Dedifferentiated amniotic fluid mesenchymal stem cell (primary cell): ENCODE results near the gene CEP63.

Experiments used
- DNase-seq: peaks from one replicate; pipeline ENCODE4 v3.0.0-alpha.2; 2016; ENCODE audit errors: extremely low spot score

The CEP63 gene

DNA sequence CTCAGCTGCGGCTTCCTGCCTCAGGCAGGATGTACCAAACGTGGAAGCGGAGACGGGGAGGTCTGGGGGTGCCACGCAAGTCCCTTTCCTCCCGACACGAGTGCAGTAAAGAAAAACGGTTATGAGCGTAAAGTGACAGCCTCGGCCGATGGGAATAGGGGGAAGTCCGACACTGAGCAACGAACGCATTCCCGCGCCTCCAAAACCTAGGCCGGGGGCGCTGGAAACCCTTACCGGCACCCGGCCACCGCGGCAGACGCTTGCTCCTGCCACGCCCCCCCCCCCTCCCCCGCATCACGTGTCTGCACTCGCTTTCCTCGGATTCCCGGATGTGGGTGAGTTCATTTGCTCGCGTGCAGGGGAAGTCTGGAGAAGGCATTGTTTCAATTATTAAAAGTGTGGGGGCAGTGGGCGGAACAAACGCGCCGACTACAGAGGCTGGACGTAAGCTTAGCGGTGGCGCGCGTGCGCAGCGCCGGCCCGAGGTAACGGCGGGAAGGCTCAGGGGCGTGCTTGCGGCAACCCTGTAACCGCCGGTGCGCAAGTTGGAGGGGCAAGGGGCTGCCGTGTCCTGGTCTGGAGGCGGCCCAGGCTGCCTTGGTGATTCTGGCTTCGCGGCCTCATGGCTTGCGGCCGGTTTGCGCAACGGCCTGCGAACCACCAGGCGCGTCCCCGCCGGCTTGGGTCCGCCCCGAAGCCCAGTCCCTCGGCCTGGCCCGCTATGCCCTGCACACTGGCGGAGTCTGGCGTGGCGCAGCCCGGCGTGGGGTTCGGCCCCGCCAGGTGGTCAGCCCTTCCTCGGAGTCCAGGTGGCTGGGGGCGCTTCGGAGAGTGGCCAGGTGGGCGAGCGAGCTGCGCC is at the start of gene CEP63, which contains the start of gene ANAPC13:
TSS of gene CEP63 (plus strand) at position 340 of the 859 bp plus-strand sequence. CDS start 9,264 bp downstream, outside the sequence.
TSS of gene ANAPC13 (minus strand) at position 268 of the 859 bp plus-strand sequence. CDS start 3,081 bp downstream, outside the sequence.
- peak; percentile 97 for DNase-seq

DNA sequence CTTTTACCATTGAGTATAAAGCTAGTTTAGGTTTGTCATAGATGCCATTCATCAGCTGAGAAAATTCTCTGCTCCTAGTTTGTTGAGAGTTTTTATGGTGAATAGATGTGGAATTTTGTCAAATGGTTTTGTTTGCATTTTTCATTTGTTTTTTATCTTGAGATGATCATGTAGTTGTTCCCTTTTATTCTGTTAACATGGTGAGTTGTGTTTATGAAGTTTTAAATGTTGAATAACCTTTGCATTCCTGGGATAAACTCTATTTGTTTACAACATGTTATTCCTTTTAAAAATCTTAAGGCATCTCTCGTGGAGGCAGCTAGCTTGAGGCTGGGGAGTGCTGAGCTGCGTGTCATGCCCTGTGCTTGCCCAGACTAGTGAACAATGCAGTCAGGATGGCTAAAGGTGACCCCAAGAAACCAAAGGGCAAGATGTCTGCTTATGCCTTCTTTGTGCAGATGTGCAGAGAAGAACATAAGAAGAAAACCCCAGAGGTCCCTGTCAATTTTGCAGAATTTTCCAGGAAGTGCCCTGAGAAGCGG is 48.6 kb upstream of the CEP63 start:
- no peak for DNase-seq

DNA sequence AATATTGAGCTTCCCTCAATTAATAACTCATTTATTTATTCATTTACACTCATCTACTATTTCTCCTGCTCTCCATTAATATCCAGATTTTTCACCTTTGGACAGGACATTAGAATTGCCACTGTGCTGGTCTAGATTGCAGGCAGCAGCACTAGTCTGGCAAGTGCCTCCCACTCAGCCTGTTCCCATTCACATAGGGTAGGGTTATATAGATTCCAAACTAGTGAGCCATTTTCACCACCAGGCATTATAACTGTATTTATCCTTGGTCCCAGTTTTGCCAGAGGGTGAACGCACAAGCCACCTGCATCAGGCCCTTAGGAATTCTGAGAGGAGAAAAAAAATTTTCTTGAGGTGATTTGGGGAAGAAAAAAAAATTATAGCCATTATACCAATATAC is 44.5 kb upstream of the CEP63 start:
- no peak for DNase-seq

DNA sequence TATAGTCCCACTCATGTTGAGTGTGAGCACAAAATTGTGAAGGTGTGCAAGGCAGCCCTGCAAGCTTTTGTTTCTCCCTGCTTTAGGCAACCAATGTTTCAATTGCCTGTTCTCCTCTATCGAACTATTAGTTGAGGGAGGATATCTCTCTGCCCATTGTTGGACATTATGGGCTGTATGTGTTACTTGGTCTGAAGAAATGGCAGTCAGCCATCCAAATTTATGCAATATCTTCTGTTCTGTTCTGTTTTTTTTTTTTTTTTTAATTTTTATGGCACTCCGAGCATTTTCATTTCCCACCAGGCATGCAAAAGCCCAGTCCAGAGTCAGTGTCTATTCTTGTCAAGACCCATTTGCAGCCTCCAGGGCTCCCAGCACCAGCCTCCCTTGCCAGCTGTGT is 44.0 kb upstream of the CEP63 start:
- DNase-seq = no peak

DNA sequence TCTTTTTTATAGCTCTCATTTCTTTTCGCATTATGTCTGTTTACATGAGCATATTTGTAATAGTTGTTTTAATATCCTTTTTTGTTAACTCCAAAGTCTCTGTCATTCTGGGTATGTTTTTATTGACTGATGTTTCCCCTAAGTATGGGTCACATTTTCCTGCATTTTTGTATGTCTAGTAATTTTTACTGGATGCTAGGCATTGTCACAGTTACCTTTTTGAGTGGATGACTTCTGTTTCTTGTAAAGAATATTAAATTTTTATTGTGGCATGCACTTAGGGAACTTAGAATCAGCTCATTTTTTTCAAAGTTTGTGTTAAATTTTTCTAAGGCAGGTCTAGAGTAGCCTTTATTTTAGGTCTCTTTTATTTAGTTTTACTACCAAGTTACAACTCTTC is 40.8 kb upstream of the CEP63 start:
- no peak for DNase-seq

DNA sequence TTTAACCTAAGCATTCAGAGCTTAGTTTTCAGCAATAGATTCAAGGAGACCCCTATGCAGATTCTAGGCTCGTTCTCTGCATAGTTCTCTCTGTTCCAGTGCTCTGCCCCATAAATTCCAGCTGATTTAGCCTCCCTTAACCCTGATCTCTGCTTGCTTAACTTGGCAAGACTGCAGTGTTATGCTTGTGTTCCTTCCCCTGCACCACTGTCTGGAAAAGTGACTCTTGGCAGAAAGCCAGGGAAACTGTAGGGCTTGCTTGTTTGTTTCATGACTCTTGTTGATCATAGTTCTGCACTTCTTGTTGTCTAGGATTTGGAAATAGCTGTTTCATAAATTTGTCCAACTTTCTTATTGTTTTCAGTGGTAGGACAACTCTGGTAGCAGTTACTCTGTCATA is 40.2 kb upstream of the CEP63 start:
- no peak for DNase-seq

DNA sequence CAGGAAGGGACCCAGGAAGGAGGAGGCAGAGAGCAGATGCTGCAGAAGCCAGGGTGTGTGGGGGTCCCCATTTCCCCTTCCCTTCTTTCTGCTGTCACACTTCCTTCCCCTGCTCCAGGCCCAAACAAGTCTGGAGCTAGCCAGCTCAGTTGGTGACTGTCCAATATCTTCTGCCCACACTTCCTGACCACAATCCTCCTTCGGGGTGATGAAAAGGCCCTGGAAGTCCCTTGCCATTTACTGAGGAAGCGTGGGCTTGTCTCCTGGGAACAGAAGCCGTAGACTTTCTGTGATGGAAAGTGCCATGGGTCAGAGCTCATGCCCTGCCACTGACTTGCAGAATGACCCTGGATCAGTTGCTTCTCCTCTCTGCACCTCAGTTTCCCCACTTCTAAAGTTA is 39.1 kb upstream of the CEP63 start:
- no peak for DNase-seq

DNA sequence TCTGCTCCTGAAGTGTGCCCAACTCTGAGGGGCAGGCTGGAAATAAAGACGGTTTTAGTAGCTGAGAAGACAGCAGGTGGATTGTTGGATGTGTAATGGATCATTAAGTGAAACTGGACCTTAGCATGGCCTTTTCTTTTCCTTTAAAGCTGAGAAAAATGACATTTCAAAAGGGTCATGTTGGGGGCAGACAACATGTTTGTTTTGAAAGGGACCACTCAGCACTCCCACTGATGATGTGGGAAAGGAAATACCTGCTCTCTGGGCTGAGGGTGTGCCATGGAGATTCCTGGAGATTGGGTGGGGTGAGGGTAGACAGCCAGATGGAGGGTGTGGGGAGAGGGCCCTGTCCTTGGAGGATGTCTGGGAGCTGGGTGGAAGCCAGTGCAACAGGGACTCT is 38.5 kb upstream of the CEP63 start:
- DNase-seq = no peak

DNA sequence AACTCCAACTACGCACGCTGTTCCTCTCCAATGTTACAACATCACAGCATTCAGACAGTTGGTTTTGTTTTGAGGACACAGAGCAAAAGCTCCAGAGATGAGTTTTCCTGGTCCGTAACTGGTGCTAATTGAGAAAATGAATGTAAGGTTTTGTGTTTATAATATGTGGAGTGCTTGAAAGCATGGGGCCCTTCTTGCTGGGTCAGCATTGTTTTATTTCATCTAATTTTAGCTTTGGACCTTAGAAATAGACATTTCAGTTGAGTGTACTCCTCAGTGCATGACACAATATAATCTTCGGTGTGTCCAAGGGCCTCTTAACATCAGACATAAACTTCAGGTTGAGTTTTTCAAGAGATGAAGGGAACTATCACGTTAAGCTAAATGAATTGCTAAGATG is 37.2 kb upstream of the CEP63 start:
- no peak for DNase-seq

DNA sequence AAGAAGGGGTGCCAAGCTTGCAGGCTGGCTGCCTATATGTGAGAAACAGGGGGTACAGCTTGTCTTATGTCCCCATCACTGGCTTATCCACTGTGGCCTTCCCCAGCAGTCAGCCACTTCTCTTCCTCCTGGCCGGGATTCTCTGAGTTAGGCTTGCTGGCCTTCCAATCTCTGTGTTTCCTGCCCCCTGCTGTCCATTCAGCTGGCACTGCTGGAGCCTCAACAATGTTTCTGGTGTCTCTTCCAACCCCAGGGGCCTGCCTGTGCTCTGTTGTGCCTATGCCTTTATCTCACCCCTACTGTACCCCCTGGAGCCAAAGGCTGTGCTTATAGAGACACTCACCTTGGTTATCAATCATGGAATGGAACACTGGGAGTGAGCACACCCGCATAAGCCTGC is 36.6 kb upstream of the CEP63 start:
- DNase-seq = no peak

DNA sequence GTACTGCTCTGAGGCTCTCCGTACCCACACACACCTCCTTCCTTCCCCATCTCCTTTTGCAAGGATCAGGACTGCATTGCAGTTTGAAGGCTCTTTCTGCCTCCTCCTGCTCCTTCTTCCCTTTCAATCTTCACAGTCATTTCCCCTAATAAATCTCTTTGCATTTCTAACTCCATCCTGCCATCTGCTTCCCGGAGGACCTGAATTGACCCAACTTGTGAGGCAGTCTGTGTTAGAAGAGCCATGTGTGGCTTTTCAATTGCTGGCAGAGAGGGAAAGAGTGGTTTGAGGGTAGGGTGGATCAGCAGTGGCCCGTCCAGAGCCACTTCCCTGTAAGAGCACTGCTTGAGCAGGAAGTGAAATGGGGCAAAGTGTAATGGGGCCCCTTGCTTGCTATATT is 35.9 kb upstream of the CEP63 start:
- DNase-seq = no peak

DNA sequence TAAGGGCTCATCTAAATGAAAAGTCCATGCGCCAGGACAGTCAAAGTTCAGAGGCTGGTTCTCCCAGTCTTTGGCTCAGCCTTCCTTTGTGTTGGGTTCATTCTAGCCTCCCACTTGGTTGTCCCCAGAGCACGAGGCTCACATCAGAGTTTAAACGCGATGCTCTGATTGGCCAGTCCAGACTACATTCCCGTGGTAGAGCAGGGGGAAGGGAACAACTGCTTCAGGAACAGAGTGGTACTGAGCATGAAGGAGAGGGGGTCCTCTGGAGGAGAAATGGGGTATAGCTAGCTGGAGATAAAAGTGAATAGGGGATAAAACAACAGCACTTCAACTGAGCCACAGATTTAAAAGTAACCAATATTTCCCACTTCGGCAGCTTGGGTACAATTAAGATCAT is 32.2 kb upstream of the CEP63 start:
- DNase-seq = no peak

DNA sequence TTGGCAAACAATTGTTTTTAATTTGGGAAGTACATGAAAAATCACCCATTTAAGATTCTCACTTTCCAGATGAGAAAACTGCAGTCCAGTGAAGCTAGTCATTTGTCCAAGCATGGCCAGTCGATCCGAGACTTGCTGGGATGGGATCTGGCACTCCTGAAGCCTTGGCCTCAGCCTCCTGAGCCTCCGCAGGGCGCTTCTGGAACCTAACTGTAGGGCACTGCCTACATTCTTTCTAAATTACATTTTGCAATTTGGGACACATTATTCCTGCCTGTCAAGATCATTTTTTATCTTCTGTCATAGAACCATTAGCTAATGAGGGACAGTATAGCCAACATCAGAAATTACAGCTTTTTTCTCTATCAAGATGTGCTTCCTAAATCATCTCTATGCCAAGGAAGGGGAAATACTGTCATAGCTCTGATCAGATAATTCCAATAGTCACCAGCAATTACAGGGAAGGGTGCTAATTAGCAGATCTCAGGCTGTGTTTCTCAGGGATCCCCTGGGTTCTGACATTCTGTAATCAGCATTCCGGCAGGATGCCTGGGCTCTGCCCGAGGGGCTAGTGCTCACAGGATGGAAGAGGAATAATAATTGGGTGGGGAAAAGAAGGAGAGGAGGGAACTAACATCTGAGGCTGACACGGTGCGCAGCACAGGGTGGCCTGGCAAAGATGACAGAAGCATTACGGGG is 28.3 kb upstream of the CEP63 start:
- DNase-seq = no peak

DNA sequence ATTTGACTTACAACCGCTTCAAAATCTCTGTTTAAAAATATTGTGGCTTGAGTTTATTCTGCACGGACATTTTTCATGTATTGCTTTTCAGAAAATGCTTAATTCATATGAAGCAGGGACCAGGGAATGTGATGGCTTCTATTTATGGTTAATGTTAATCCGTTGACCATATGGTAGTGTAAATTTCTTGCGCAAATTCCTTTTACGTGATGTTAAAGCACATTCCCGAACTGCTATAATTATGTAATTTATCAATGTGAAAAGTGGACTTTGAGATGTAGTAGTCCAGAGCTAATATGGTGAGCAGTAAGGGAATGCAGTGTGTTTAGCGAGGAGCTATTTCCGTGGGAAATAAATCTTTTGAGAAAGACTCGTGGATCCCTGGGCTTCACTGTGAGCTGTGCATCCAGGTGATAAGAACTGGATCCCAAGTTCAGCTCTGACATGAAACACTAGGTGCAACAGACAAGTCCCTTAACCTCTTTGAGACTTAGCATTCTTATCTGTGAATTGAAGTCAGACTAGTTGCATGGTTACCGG is 27.4 kb upstream of the CEP63 start:
- DNase-seq = no peak

DNA sequence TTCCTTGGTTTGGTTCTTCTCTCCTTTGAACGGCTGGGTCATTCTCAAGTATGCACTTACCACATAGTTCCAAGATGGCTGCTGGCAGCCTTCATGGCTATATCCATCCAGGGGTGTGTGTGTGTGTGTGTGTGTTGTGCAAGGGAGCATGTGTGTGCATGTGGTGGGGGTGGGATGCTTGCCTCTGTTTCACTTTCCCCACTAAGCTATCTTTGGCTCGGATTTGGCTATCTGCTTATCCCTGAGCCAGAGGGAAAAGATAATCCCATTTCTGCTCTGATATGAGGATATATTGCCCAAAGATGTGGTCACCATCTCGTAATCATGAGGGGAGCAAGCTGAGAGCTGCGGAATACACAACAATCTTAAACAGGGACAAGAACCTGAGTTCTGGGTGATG is 26.3 kb upstream of the CEP63 start:
- DNase-seq = no peak

DNA sequence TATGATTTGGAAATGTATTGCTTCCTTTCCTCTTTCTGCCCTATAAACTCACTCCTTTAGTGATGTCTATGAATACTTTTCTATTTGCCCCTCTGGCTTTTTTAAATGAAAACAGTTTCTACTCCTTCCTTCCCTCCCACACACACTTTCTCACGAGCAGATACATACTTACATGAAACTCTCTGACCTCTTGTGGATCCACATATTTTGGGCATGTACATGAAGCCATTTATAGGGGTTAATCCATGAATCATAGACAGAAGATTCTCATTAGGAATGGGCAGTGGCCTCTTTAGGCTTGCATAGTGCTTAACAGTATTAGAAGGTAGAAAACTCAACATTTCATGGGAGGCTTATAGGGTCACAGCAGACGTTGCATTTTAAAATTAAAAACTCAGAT is 24.9 kb upstream of the CEP63 start:
- peak; percentile 84 for DNase-seq

DNA sequence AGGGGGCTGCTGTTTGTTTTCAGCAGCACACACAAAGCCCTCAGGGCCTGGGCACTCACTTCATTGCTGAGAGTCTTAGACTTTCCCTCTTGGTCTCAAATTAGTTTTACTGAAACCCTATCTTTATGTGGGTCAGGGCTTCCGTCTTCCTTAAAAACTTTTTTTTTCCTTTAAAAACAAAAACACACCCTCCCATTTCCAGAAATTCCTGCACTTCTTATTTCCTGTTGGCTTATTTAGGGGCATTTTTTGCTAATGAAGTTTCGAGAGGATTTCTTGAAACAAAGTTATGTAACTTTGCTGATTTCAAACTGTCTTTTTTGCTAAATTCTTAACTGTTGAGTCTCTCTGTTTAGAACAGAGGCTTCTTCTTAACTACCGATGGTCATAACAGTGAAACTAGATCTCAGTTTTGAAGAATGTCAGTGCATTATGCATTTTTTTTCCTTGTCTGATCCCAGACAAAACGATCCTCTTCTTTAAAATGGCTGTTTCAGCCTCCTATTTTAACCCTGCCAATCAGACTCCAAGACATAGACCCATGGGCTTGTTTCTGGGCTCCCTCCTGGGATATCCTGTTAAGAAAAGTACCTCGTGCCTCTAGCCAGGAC is 23.4 kb upstream of the CEP63 start:
- peak; percentile 82 for DNase-seq

DNA sequence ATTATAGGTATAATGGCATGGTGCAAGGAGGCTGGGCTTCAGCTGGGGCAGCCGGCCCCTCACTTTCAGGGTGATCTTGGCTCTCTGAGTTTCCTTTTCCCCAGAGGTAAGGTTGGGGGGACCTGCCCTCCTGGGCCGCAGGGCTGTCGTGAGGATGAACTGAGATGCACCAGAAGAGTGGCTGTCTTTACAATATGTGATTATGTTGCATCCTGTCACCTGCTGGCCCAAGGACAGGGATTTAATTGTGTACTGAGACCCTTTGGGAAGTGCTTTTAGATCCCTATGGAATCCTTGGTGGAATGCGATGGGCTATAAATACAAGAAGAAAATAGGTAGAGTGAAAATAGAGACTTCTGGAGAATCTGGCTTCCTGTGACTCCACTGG is 22.2 kb upstream of the CEP63 start:
- DNase-seq = no peak

DNA sequence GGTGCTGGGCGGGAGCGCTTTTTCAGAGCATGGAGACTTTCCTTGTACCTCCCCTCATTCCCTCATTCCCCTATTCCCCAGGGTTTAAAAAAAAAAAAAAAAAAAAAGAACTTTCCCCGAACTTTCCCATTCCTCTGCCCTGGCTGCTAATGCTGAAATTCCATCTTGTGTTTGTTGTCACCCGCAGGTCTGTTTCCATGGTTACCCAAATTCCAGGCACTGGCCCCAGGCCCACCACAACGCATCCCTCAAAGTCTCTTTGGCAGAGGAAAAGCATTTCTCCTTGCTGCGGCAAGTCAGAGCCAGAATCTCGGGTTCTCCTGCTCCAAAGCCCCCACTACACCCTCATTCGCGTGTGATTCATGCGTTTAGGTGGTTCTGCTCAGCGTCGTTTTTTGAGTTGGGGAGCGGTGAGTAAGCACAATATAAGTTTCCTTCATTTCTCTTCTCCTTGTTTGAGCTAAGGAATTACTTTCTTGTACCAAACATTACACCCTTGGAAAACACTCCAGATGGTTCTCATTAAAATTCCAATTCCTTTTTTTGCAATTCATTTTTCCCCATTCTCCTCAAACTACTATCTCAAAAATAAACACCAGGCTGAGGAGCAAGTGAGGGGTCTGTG is 21.7 kb upstream of the CEP63 start:
- peak; percentile 97 for DNase-seq

DNA sequence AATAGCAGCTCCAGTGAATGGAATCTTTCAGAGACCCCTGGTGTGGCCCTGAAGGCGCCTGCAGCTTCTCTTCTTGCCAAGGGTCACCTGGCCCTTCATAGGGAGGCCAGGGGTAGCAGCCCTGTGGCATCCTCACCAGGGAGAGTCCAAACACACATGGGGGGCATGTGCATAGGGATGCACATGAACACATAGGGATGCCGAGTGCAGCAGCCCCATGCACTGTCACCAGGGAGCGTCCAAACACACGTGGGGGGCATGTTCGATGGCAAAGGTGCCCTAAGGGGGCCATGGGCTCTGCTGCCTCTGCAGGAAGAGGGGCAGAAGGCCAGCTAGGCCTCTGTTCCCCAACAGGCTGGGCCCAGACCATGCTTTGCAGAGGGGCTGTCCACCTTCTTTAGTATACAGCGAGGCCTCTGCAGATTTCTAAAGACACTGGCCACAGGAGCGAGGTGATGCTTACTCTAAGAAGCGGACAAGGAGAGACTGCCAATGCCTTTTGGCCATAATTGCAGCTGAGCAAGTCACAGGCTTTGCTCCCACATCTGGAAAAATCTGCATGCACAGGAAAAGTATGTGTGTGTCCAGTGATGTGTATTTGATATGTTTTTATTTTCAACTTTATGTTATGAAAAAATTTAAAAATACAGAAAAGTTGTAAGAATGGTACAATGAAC is 21.0 kb upstream of the CEP63 start:
- DNase-seq = no peak

DNA sequence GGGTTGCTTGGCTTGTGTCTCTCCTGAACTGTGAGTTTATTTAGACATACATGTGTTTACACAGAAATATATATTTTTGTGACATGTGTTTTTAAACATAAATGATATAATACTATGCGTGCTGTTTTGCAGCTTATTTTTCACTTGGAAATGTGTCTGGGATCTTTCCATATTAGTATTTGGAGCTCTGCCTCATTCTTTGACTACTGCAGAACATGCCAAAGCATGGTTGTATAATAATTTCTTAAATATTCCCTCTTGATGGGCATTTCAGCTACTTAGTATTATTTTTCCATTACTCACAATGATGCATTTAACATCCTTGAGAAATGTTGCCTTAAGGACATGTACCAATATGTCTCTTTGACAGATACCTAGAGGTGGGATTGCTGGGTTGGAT is 19.5 kb upstream of the CEP63 start:
- no peak for DNase-seq
